Heart right ventricle (tissue), 16 donors: ENCODE results near the gene GSE1. TPM values are rescaled to one million over a fixed set of nuclear protein-coding genes. Genes with fewer than 3 reads are reported as not detected.

Experiments used
- ATAC-seq, 8 donors: fragments of 200-7000 bp; cut with Tn5 transposase; one replicate each; pipeline ENCODE4 v1.9.1; 2020; ENCODE audit warnings: mild to moderate bottlenecking in 8 of 8, moderate library complexity in 8 of 8, moderate number of reproducible peaks in 1 of 8
- DNase-seq, 2 donors: peaks; one replicate each; pipeline ENCODE4 v3.0.0-alpha.2; 2020
- H3K27ac ChIP-seq, 10 donors: fragments of 200-600 bp; sonication (generic) in 2 of 10; one replicate each; pipeline versions ENCODE4 v1.5.0 to v1.8.0; 2020 to 2022; ENCODE audit warnings: mild to moderate bottlenecking in 3 of 10
- H3K27me3 ChIP-seq, 7 donors: fragments of 200-600 bp; one replicate each; pipeline ENCODE4 v1.8.0; 2021 to 2022; ENCODE audit warnings: mild to moderate bottlenecking in 2 of 7
- H3K36me3 ChIP-seq, 9 donors: fragments of 200-600 bp; sonication (generic) in 1 of 9; one replicate each; pipeline versions ENCODE4 v1.5.0 to v1.8.0; 2020 to 2022; ENCODE audit warnings: mild to moderate bottlenecking in 2 of 9
- H3K4me1 ChIP-seq, 9 donors: fragments of 200-600 bp; sonication (generic) in 1 of 9; one replicate each; pipeline versions ENCODE4 v1.5.0 to v1.8.0; 2020 to 2022; ENCODE audit warnings: mild to moderate bottlenecking in 4 of 9
- H3K4me3 ChIP-seq, 10 donors: fragments of 200-600 bp; sonication (generic) in 2 of 10; one replicate each; pipeline versions ENCODE4 v1.5.0 to v1.8.0; 2020 to 2022; ENCODE audit warnings: mild to moderate bottlenecking in 7 of 10, moderate library complexity in 2 of 10
- H3K9me3 ChIP-seq, 11 donors: fragments of 200-600 bp in 10 of 11; sonication (generic) in 2 of 11; one replicate each; pipeline versions ENCODE4 v1.5.0 to v1.8.0; 2013 to 2022; ENCODE audit warnings: mild to moderate bottlenecking in 2 of 11, control low read depth in 1 of 11, moderate library complexity in 1 of 11
- WGBS, 2 donors: extraction: QIAGEN DNeasy Blood & Tissue Kit; methylation state at CpG; one replicate each; pipeline ENCODE4 v1.1.7; 2013; ENCODE audit warnings: inconsistent platforms in 1 of 2; 5-methylcytosine and 5-hydroxymethylcytosine counted together
- intact Hi-C, 10 donors: fragments of 100-400 bp; cut with DNase I; formaldehyde crosslinking; loops; one replicate each; pipeline versions ENCODE4 v1.11.1 to v1.14.2; 2022
- polyA plus RNA-seq, 2 donors: library from polyadenylated mRNA; stranded (reverse); fragments of 200-250 nt; gene quantifications; one replicate each; pipeline ENCODE4 v1.2.3, GENCODE V29; 2013
- total RNA-seq, 10 donors: library from RNA; stranded (reverse); fragmentation: NEBNext Ultra II Directional in 3 of 10; extraction: Animal tissue kit (Norgen Biotek cat#: 25700) in 3 of 10; gene quantifications; one replicate each; pipeline versions ENCODE4 v1.2.1 to v1.2.4, GENCODE V29; 2021 to 2023
- TF ChIP-seq, protein P1 (sequence below), 9 donors: fragments of 200-600 bp; sonication (generic) in 2 of 9; IDR thresholded peaks; one replicate each; pipeline versions ENCODE4 v1.5.0 to v1.8.0; 2021 to 2022; ENCODE audit warnings: antibody characterized with exemption in 9 of 9, mild to moderate bottlenecking in 5 of 9, moderate library complexity in 1 of 9
- donor health status: Arrhythmogenic right ventricular cardiomyopathy.
- donor health status: ischemic (EF 13 %, LVEDD 7.1; RV severe dilation, severe dysfunction).
- donor health status: healthy with polysubstance abuse.
- donor health status: DM: no; HTN: yes; CAD: no.
- donor health status: DM: no; HTN: no; CAD: no.
- donor health status: ischemic (EF 25% LVEDD 6.9; RV normal size, moderate dysfunction).
- donor health status: ischemic (EF 25% LVEDD 5.7; RV mildly dilated, moderate dysfunction).
- donor health status: healthy.
- donor health status: DM: yes; HTN: yes; CAD: no.
- donor health status: Ischemic cardiomyopathy.
- donor health status: ischemic (EF 35%, LVEDD 5.7; RV mildly dilated, moderate dysfunction).
- donor health status: nonischemic (EF 11% LVEDD 7.7; RV severe dilation, severe dysfunction).
- donor health status: DM: yes; HTN: yes; CAD: no.
- donor health status: PGD.
- donor health status: ischemic (EF 29% LVEDD 5.4; RV normal size, mild dysfunction).
- donor health status: nonischemic (EF 23%, LVEDD 6.1; RV moderate dilation, normal function).

GSE1 gene
- total and polyA plus RNA-seq, 12 donors = 15.6 to 53.2 (median 32.6) TPM

DNA sequence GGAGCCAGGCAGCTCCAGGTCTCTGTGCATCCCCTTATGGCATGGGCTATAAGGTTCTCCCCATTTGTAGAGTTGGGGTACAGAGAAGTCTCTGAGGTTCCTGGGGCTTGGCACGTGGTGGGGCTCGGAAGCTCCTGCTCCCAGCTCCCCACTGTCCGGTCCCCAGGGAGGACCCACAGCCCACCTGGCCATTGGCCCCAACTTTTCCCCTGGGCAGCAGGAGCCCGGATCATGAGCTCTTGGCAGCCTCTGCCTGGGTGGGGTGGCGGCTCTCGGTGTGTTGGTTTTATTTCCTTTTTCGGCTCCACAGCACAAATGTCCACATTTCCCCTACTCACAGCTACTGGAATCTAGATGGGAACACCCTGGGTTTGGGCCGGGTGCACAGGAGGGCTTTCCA, 30.5 kb downstream of the GSE1 start:
- no peak for DNase-seq
- peaks cover 0 to 13% (median 0%) of the 10 kb centered on the region in 9 donors for H3K36me3 ChIP-seq
- WGBS, 2 donors = 63 to 66% methylated on average over 8 of the region's 8 CpGs
- no peaks in the 10 kb centered on the region for H3K27me3 ChIP-seq
- no peaks in the 10 kb centered on the region for H3K9me3 ChIP-seq
- ATAC-seq = no peak
- no peak overlapping the region for H3K4me3 ChIP-seq
- TF ChIP-seq, protein P1, sequence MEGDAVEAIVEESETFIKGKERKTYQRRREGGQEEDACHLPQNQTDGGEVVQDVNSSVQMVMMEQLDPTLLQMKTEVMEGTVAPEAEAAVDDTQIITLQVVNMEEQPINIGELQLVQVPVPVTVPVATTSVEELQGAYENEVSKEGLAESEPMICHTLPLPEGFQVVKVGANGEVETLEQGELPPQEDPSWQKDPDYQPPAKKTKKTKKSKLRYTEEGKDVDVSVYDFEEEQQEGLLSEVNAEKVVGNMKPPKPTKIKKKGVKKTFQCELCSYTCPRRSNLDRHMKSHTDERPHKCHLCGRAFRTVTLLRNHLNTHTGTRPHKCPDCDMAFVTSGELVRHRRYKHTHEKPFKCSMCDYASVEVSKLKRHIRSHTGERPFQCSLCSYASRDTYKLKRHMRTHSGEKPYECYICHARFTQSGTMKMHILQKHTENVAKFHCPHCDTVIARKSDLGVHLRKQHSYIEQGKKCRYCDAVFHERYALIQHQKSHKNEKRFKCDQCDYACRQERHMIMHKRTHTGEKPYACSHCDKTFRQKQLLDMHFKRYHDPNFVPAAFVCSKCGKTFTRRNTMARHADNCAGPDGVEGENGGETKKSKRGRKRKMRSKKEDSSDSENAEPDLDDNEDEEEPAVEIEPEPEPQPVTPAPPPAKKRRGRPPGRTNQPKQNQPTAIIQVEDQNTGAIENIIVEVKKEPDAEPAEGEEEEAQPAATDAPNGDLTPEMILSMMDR (IDR thresholded peaks at IDR 0.05) = no peak
- intact Hi-C loops = no loop called here
- no peak overlapping the region for H3K27ac ChIP-seq
- peaks cover 3 to 43% (median 32%) of the 10 kb centered on the region in 9 donors for H3K4me1 ChIP-seq

DNA sequence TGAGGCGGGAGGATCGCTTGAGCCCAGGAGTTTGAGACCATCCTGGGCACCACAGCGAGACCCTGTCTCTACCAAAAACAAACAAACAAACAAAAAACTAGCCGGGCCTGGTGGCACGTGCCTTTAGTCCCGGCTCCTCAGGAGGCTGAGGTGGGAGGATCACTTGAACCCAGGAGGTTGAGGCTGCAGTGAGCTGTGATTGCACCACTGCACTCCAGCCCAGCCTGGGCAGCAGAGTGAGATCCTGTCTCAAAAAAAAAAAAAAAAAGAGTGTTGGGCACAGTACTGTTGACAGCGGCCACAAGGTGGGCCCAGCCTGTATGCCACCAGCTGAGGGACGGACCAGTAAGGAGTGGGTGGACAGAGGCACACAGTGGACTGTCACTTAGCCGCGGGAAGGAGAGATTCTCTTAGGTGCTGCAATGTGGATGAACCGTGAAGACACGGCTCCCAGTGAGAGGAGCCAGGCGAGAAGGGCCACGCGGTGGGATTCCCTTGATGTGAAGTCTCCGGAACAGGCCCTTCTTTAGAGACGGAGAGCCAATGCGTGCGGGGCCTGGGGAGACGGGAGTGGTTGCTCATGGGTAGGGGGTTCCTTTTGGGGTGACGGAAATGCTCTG, 31.1 kb downstream of the GSE1 start:
- Histone ChIP-seq H3K36me3 (peaks cover 0 to 19% (median 0%) of the 10 kb centered on the region in 9 donors), H3K27ac (no peak overlapping the region), H3K4me1 (peaks cover 3 to 38% (median 27%) of the 10 kb centered on the region in 9 donors), H3K9me3 (no peaks in the 10 kb centered on the region), H3K27me3 (no peaks in the 10 kb centered on the region), H3K4me3 (no peak overlapping the region)
- 95 to 96% methylated on average over 21 of the region's 21 CpGs for WGBS, 2 donors
- intact Hi-C loops = no loop called here
- no peak for DNase-seq
- TF ChIP-seq, protein P1 (IDR thresholded peaks at IDR 0.05) = no peak
- no peak for ATAC-seq

DNA sequence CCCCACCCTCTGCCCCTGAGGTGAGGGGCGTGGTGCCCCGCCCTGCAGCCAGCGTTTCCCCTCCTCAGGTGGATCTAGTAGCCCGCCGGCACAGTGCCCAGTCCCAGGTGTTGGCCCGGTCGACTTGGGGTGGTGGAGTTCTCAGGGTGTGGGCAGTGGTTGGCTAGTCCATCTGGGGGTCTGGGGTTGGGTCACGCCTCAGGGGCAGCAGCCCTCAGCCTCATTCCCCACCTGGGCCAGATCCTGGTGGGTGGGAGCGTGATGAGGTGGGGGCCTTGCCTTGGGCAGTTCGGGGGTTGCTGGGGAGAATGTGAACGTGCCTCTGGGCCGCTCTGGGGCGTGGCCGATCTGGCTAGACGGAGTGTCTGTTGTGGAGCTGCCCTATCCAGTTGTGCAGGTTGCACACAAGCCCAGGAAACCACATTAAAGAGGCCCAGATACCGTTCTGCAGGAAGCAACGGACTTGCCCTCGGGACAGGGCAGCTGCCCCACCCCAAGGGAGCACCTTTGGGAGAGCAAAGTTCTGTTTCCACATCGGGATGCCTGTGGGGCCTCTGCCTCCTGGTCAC, 32.0 kb downstream of the GSE1 start:
- DNase-seq = no peak
- Histone ChIP-seq H3K4me1 (peaks cover 3 to 32% (median 22%) of the 10 kb centered on the region in 9 donors), H3K9me3 (no peaks in the 10 kb centered on the region), H3K36me3 (peaks cover 0 to 28% (median 0%) of the 10 kb centered on the region in 9 donors), H3K27me3 (no peaks in the 10 kb centered on the region), H3K27ac (no peak overlapping the region), H3K4me3 (no peak overlapping the region)
- 87 to 90% methylated on average over 19 of the region's 19 CpGs for WGBS, 2 donors
- intact Hi-C loops = no loop called here
- TF ChIP-seq, protein P1 (IDR thresholded peaks at IDR 0.05) = no peak
- no peak for ATAC-seq

DNA sequence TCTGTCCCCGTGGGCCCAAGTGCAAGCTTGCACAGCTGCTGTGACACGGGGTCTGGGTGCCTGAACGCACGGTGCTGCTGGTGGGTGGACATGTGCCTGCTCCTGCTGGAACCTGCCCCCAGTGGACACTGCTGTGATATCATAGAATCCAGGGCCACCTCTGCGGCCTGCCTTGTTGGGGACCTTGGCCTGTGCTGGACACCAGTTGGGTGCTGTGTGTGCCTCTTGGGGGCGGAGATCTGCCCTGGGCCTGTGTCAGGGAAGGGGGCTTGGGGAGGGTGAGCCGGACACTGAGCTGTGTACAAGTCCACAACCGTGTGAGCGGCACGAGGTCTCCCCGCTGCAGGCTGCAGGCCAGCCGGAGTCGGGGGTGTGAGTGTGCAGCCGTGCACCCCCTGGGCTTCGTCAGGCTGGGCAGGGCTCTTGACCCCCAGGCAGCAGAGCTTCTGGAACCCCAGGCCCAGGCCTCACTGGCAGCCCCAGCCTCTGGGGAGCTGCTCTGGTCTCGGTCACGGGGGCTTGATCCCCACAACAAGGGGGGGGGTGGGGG, 33.3 kb downstream of the GSE1 start:
- H3K9me3 ChIP-seq = no peaks in the 10 kb centered on the region
- no peak overlapping the region for H3K4me3 ChIP-seq
- no peak overlapping the region for H3K27ac ChIP-seq
- TF ChIP-seq, protein P1 (IDR thresholded peaks at IDR 0.05) = no peak
- no peaks in the 10 kb centered on the region for H3K27me3 ChIP-seq
- intact Hi-C loops = no loop called here
- H3K4me1 ChIP-seq = peaks cover 7 to 31% (median 22%) of the 10 kb centered on the region in 9 donors
- peaks cover 0 to 34% (median 0%) of the 10 kb centered on the region in 9 donors for H3K36me3 ChIP-seq
- WGBS, 2 donors = 89 to 91% methylated on average over 17 of the region's 17 CpGs
- no peak for ATAC-seq
- DNase-seq = no peak
